Tongue (tissue), 2 donors: ENCODE measurements around the gene CFAP299. TPM values are rescaled to one million over a fixed set of nuclear protein-coding genes. Genes with fewer than 3 reads are reported as not detected.
A peak's percentile ranks its signal among the peaks of the same experiment; 100 is the strongest.

Experiments used
- DNase-seq: peaks from one replicate; pipeline ENCODE4 v3.0.0-alpha.2; 2015
- total RNA-seq: library from RNA; depleted of rRNA; stranded (reverse); fragments of >200 nt; gene quantifications from one replicate; pipeline ENCODE4 v1.2.3, GENCODE V29; 2014

CFAP299 gene
- total RNA-seq, 1 donor from 2014 or later, result not detected

DNA sequence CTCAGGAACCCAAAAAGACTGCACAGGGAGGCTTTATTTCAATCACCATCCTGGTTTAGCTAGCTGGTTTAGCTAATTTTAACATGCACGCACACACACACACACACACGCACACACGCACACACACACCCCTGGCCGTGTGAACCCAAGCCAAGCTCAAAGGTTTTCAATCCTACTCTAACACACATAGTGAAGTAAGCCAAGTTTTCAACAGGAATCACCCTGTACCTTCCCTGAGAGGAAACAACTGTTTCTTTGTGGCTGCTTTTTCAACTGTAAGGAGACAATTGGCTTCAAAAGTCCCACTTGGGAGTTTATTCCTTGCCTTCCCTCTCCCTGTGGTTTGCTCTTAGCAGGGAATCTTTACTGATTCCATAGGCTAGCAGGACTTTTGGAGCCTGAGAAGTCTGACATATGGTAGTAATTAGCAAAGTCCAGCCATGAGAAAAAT is 596.1 kb downstream of the CFAP299 start:
- DNase-seq, result peak; percentile 64

- DNase-seq, result peak; percentile 60
Observed at GRCh38 chr4:80948141-80948540, 612.6 kb downstream of the CFAP299 start.

GRCh38 chr4:80948995-80949394 is 613.5 kb downstream of the CFAP299 start:
- DNase-seq, result no peak

- DNase-seq, result no peak
Observed at GRCh38 chr4:80956421-80956820, 620.9 kb downstream of the CFAP299 start.

DNA sequence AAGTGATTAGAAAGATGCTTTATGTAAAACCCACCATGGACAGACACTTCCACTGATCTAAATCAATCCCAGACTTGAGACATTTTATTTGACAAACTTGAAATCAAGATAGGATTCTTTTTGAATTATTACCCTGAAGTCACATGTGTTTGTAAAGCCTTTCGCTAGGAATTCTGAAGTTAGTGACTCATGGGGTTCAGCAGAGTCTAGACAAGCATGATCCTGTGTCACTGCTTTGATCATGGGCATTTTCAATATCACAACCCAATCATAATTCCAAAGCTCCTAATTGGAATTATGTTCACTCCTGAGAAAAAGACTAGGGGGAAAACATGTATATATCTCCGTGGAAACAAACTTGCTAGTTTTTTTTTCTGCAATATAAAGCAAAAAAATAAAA is 627.5 kb downstream of the CFAP299 start:
- no peak for DNase-seq

GRCh38 chr4:80967346-80967745 is 631.8 kb downstream of the CFAP299 start:
- no peak for DNase-seq

GRCh38 chr4:80980239-80980638 is 644.7 kb downstream of the CFAP299 start:
- no peak for DNase-seq

GRCh38 chr4:80986011-80986410 is 650.5 kb downstream of the CFAP299 start:
- DNase-seq, result no peak

GRCh38 chr4:80989921-80990544 is 654.5 kb downstream of the CFAP299 start:
- peak; percentile 73 for DNase-seq

- peak; percentile 32 for DNase-seq
Observed at GRCh38 chr4:80990851-80991250, 655.3 kb downstream of the CFAP299 start.

GRCh38 chr4:80999943-81000342 is 664.4 kb downstream of the CFAP299 start:
- DNase-seq, result no peak

- DNase-seq, result no peak
Observed at GRCh38 chr4:81003597-81004111, 668.1 kb downstream of the CFAP299 start.

GRCh38 chr4:81007417-81007816 is 671.9 kb downstream of the CFAP299 start:
- no peak for DNase-seq

Other genes with a start within 250 kb of the CFAP299 start
- 8.4 TPM for gene PRDM8, start 138.2 kb upstream of the CFAP299 start, total RNA-seq
- not detected for gene FGF5, start 69.1 kb upstream of the CFAP299 start, total RNA-seq